ENCODE measurements around the gene RNF220.
A peak's percentile ranks its signal among the peaks of the same experiment; 100 is the strongest.

DNA sequence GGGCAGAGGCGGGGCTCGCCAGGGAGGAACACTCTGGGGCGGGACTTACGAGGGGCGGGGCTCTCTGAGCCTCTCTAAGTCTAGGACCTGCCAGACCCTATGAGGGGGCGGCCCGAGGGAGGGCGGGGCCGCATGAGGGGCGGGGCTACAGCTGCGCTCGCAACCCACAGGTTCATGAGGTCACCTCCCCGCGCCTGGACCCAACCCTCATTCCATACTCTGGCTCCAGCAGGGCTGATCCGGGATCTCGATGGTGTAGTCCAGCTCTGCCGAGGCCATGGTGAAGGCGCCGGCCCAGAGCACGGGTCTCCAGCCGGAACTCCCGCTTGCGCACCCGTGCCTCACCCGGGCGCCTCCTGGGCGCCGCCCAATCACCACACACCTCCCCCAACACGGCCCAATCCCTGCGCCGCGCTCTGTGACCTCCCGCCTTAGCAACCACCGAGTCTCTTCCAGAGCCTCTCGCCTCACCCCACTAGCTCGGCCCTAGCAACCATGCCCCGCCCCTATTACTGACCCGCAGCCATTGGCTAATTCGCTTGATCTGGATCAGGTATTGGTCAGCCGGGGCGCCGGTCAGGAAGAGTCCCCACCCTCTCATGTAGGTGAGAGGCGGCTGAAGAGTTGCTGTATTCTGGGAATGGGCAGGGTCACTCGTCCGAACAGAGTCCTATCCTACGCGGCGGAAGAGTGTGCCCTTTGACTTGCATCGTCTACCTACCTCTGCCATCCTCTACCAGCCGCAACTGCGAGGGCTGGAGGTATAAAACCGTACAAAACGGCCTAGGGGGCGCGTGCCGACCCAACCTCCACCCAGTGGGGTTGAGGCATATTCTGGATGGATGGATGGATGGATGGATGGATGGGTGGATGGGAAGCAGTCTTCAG is 269.3 kb downstream of the RNF220 start, which contains the start of the genes ARMH1 and TMEM53:
- TF ChIP-seq, protein P1, sequence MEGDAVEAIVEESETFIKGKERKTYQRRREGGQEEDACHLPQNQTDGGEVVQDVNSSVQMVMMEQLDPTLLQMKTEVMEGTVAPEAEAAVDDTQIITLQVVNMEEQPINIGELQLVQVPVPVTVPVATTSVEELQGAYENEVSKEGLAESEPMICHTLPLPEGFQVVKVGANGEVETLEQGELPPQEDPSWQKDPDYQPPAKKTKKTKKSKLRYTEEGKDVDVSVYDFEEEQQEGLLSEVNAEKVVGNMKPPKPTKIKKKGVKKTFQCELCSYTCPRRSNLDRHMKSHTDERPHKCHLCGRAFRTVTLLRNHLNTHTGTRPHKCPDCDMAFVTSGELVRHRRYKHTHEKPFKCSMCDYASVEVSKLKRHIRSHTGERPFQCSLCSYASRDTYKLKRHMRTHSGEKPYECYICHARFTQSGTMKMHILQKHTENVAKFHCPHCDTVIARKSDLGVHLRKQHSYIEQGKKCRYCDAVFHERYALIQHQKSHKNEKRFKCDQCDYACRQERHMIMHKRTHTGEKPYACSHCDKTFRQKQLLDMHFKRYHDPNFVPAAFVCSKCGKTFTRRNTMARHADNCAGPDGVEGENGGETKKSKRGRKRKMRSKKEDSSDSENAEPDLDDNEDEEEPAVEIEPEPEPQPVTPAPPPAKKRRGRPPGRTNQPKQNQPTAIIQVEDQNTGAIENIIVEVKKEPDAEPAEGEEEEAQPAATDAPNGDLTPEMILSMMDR (IDR thresholded peaks at IDR 0.05), result no peak
- TF ChIP-seq POLR2A (IDR thresholded peaks at IDR 0.05), result peak in 1 of 2 donors; percentile 56

Data from heart left ventricle (tissue), 13 donors.